ENCODE results near the gene WNT6.
"Not testable (repeated sequence)": the region's sequence is repeated elsewhere in the genome, so short reads cannot be mapped to it uniquely, and the experiment has no call there.

DNA sequence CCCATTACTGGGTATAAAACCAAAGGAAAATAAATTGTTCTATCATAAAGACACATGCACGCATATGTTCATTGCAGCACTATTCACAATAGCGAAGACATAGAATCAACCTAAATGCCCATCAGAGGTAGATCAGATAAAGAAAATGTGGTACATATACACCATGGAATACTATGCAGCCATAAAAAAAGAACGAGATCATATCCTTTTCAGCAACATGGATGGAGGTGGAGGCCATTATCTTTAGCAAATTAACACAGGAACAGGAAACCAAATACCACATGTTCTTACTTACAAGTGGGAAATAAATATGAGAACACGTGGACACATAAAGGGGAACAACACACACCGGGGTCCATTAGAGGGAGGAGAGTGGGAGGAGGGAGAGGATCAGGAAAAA, 15.3 kb upstream of the WNT6 start:
- not testable (repeated sequence) for TF ChIP-seq POLR2AphosphoS5, POLR2A (IDR thresholded peaks at IDR 0.05; ENCODE audit: low read depth, low read length)
